ENCODE measurements around the gene CRKL.
"Not testable (repeated sequence)": the region's sequence is repeated elsewhere in the genome, so short reads cannot be mapped to it uniquely, and the experiment has no call there.

DNA sequence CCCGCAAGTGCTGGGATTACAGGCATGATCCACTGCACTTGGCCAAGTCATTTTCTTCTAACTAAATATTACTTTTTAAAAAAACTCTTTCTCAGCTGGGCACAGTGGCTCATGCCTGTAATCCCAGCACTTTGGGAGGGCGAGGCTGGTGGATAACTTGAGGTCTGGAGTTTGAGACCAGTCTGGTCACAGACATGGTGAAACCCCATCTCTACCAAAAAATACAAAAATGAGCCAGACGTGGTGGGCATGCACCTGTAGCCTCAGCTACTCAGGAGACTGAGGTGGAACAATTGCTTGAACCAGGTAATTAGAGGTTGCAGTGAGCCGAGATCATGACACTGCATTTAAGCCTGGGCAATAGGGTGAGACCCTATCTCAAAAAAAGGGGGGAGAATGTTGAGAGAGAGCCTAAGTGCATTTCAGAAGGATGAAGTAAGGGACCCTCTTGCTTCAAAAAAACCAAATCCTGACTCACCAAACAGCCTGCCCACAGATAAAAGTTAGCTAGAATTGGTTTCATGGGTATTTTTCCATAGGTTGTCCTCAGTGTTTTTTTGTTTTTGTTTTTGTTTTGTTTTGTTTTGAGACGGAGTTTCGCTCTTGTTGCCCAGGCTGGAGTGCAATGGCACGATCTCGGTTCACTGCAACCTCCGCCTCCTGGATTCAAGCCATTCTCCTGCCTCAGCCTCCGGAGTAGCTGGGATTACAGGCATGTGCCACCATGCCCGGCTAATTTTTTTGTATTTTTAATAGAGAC is 18.8 kb downstream of the CRKL start:
- TF ChIP-seq POLR2A (IDR thresholded peaks at IDR 0.05; ENCODE audit: low read depth, low read length); RAD21 (IDR thresholded peaks at IDR 0.05; ENCODE audit: low read length); NFE2L2 (IDR thresholded peaks at IDR 0.05; ENCODE audit: low read depth, low read length); FOS (IDR thresholded peaks at IDR 0.05; ENCODE audit: low read depth, low read length); CHD1 (IDR thresholded peaks at IDR 0.05; ENCODE audit: low read depth, low read length); CEBPB (IDR thresholded peaks at IDR 0.05; ENCODE audit: low read depth, low read length); MAZ (IDR thresholded peaks at IDR 0.05; ENCODE audit: borderline replicate concordance, low read depth, low read length); MXI1 (IDR thresholded peaks at IDR 0.05; ENCODE audit: borderline replicate concordance, low read depth, low read length); RCOR1 (IDR thresholded peaks at IDR 0.05; ENCODE audit: insufficient replicate concordance, low read length); MAFK (IDR thresholded peaks at IDR 0.05; ENCODE audit: low read depth, low read length): not testable (repeated sequence)
- TF ChIP-seq, protein P1, sequence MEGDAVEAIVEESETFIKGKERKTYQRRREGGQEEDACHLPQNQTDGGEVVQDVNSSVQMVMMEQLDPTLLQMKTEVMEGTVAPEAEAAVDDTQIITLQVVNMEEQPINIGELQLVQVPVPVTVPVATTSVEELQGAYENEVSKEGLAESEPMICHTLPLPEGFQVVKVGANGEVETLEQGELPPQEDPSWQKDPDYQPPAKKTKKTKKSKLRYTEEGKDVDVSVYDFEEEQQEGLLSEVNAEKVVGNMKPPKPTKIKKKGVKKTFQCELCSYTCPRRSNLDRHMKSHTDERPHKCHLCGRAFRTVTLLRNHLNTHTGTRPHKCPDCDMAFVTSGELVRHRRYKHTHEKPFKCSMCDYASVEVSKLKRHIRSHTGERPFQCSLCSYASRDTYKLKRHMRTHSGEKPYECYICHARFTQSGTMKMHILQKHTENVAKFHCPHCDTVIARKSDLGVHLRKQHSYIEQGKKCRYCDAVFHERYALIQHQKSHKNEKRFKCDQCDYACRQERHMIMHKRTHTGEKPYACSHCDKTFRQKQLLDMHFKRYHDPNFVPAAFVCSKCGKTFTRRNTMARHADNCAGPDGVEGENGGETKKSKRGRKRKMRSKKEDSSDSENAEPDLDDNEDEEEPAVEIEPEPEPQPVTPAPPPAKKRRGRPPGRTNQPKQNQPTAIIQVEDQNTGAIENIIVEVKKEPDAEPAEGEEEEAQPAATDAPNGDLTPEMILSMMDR (conservative IDR thresholded peaks at IDR 0.05; ENCODE audit: low read depth, low read length): not testable (repeated sequence)
- TF ChIP-seq, protein P2, sequence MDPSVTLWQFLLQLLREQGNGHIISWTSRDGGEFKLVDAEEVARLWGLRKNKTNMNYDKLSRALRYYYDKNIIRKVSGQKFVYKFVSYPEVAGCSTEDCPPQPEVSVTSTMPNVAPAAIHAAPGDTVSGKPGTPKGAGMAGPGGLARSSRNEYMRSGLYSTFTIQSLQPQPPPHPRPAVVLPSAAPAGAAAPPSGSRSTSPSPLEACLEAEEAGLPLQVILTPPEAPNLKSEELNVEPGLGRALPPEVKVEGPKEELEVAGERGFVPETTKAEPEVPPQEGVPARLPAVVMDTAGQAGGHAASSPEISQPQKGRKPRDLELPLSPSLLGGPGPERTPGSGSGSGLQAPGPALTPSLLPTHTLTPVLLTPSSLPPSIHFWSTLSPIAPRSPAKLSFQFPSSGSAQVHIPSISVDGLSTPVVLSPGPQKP (IDR thresholded peaks at IDR 0.05; ENCODE audit: borderline replicate concordance, low read depth, low read length): not testable (repeated sequence)
- TF ChIP-seq, protein P3, sequence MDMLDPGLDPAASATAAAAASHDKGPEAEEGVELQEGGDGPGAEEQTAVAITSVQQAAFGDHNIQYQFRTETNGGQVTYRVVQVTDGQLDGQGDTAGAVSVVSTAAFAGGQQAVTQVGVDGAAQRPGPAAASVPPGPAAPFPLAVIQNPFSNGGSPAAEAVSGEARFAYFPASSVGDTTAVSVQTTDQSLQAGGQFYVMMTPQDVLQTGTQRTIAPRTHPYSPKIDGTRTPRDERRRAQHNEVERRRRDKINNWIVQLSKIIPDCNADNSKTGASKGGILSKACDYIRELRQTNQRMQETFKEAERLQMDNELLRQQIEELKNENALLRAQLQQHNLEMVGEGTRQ (IDR thresholded peaks at IDR 0.05; ENCODE audit: low read depth, low read length): not testable (repeated sequence)

All from IMR-90 (cell line).